SK-N-SH (cell line): ENCODE data around the gene RPE.

Source experiments
- CHD2 ChIP-seq: fragments of 150-350 bp; IDR thresholded peaks from 2 replicates; pipeline ENCODE4 v1.6.1; 2018; ENCODE audit warnings: low read length; ENCODE audit not compliant: partially characterized antibody
- CTCF ChIP-seq: fragments of 200-600 bp; sonication (generic); IDR thresholded peaks from 2 replicates; pipeline ENCODE4 v1.6.1; 2017; ENCODE audit warnings: antibody characterized with exemption, mild to moderate bottlenecking, moderate library complexity
- FOXM1 ChIP-seq: IDR thresholded peaks from 2 replicates; pipeline ENCODE4 v1.4.0; 2012; ENCODE audit warnings: low read depth, mild to moderate bottlenecking
- POLR2AphosphoS5 ChIP-seq: IDR thresholded peaks from 2 replicates; pipeline ENCODE4 v1.6.1; 2012; ENCODE audit warnings: low read depth, low read length
- USF1 ChIP-seq: IDR thresholded peaks from 2 replicates; pipeline ENCODE4 v1.4.0; 2012; ENCODE audit warnings: low read depth, borderline replicate concordance

GRCh38 chr2:209970711-209971110 is 31.7 kb upstream of the RPE start:
- no peak for TF ChIP-seq USF1
- TF ChIP-seq POLR2AphosphoS5: no peak
- no peak for TF ChIP-seq CTCF
- TF ChIP-seq CHD2: no peak
- no peak for TF ChIP-seq FOXM1
